HEK293 (cell line): ENCODE measurements around the gene SLC2A11.
A peak's percentile ranks its signal among the peaks of the same experiment; 100 is the strongest.
"Not testable (repeated sequence)": the region's sequence is repeated elsewhere in the genome, so short reads cannot be mapped to it uniquely, and the experiment has no call there.

ENCODE experiments used
- CTCF ChIA-PET: fragments of 350-600 bp; formaldehyde crosslinking; extraction: SDS; loops from one replicate; lab custom pipeline; 2021; ENCODE audit warnings: antibody characterized with exemption; lab: Yijun Ruan, JAX
- POLR2A ChIA-PET: fragments of 300-600 bp; formaldehyde crosslinking; extraction: SDS; loops from one replicate; lab custom pipeline; 2020; ENCODE audit warnings: antibody characterized with exemption, inconsistent platforms; lab: Yijun Ruan, JAX
- H3K27ac ChIP-seq: fragments of 200-500 bp; sonication (Bioruptor generic); 2 replicates; pipeline ENCODE4 v1.5.1; 2014; ENCODE audit warnings: low read depth, low read length, control low read depth, inconsistent platforms; ENCODE audit errors: extremely low read depth
- H3K36me3 ChIP-seq, 2 experiments: fragments of 200-500 bp in 1 of 2; sonication (Bioruptor generic) in 1 of 2; 1 replicate in 1 of 2; 2 replicates in 1 of 2; pipeline ENCODE4 v1.5.1; 2014 to 2017; ENCODE audit warnings: inconsistent platforms in 2 of 2, low read length in 2 of 2; ENCODE audit not compliant: control insufficient read depth in 2 of 2, insufficient read depth in 1 of 2
- H3K4me1 ChIP-seq: fragments of 200-500 bp; sonication (Bioruptor generic); 2 replicates; pipeline ENCODE4 v1.5.1; 2014; ENCODE audit warnings: mild to moderate bottlenecking, low read length, inconsistent platforms; ENCODE audit not compliant: control insufficient read depth, insufficient read depth
- H3K4me3 ChIP-seq: 2 replicates; pipeline ENCODE4 v1.5.1; 2011; ENCODE audit warnings: low read depth, mild to moderate bottlenecking, control low read depth, low read length, moderate library complexity
- H3K9me3 ChIP-seq: fragments of 200-500 bp; sonication (Bioruptor generic); 2 replicates; pipeline ENCODE4 v1.5.1; 2014; ENCODE audit warnings: low read depth, low read length, inconsistent platforms; ENCODE audit not compliant: control insufficient read depth, insufficient read depth
- CTCF ChIP-seq: fragments of 450-650 bp; formaldehyde crosslinking; IDR thresholded peaks from 2 replicates; pipeline ENCODE4 v1.5.1; 2016; ENCODE audit warnings: missing biosample characterization, missing genetic modification characterization
- EGR2 ChIP-seq: fragments of 450-650 bp; formaldehyde crosslinking; IDR thresholded peaks from 2 replicates; pipeline ENCODE4 v1.5.1; 2016; ENCODE audit warnings: low read depth, missing biosample characterization, missing genetic modification characterization
- HOXD13 ChIP-seq: sonication (generic); formaldehyde crosslinking; IDR thresholded peaks from 2 replicates; pipeline ENCODE4 v1.8.0; 2022; ENCODE audit warnings: missing genetic modification reagents, borderline replicate concordance
- SCRT1 ChIP-seq: fragments of 450-650 bp; formaldehyde crosslinking; IDR thresholded peaks from 2 replicates; pipeline ENCODE4 v1.5.1; 2016; ENCODE audit warnings: missing biosample characterization, missing genetic modification characterization, borderline replicate concordance
- SCRT2 ChIP-seq: fragments of 450-650 bp; formaldehyde crosslinking; IDR thresholded peaks from 2 replicates; pipeline ENCODE4 v1.5.1; 2016; ENCODE audit warnings: missing biosample characterization, missing genetic modification characterization
- WT1 ChIP-seq: fragments of 450-650 bp; formaldehyde crosslinking; IDR thresholded peaks from 2 replicates; pipeline ENCODE4 v1.5.1; 2016; ENCODE audit warnings: missing biosample characterization, missing genetic modification characterization
- ZBTB48 ChIP-seq: fragments of 450-650 bp; formaldehyde crosslinking; IDR thresholded peaks from 2 replicates; pipeline ENCODE4 v1.5.1; 2016; ENCODE audit warnings: missing biosample characterization, missing genetic modification characterization
- ZNF121 ChIP-seq: fragments of 450-650 bp; formaldehyde crosslinking; IDR thresholded peaks from 2 replicates; pipeline ENCODE4 v1.5.1; 2016; ENCODE audit warnings: missing biosample characterization, missing genetic modification characterization
- ZNF19 ChIP-seq: fragments of 450-650 bp; formaldehyde crosslinking; IDR thresholded peaks from 2 replicates; pipeline ENCODE4; 2016; ENCODE audit warnings: missing biosample characterization, missing genetic modification characterization, low read depth
- ZNF292 ChIP-seq: fragments of 450-650 bp; formaldehyde crosslinking; IDR thresholded peaks from 2 replicates; pipeline ENCODE4 v1.5.1; 2016; ENCODE audit warnings: low read depth, missing biosample characterization, missing genetic modification characterization, borderline replicate concordance
- ZNF350 ChIP-seq: fragments of 450-650 bp; formaldehyde crosslinking; IDR thresholded peaks from 2 replicates; pipeline ENCODE4 v1.5.0; 2017; ENCODE audit warnings: missing biosample characterization, mild to moderate bottlenecking, missing genetic modification characterization
- ZNF391 ChIP-seq: fragments of 450-650 bp; formaldehyde crosslinking; IDR thresholded peaks from 2 replicates; pipeline ENCODE4 v1.5.1; 2016; ENCODE audit warnings: low read depth, missing biosample characterization, missing genetic modification characterization, borderline replicate concordance
- ZNF433 ChIP-seq: fragments of 450-650 bp; formaldehyde crosslinking; IDR thresholded peaks from 2 replicates; pipeline ENCODE4 v1.5.1; 2016; ENCODE audit warnings: missing biosample characterization, missing genetic modification characterization, low read depth
- ZNF488 ChIP-seq: fragments of 450-650 bp; formaldehyde crosslinking; IDR thresholded peaks from 2 replicates; pipeline ENCODE4 v1.5.1; 2016; ENCODE audit warnings: missing biosample characterization, missing genetic modification characterization
- ZNF560 ChIP-seq: fragments of 450-650 bp; formaldehyde crosslinking; IDR thresholded peaks from 2 replicates; pipeline ENCODE4 v1.5.1; 2017; ENCODE audit warnings: missing biosample characterization, missing genetic modification characterization, borderline replicate concordance
- ZNF654 ChIP-seq: fragments of 450-650 bp; formaldehyde crosslinking; IDR thresholded peaks from 2 replicates; pipeline ENCODE4 v1.5.1; 2016; ENCODE audit warnings: low read depth, missing biosample characterization, missing genetic modification characterization
- ZNF658 ChIP-seq: fragments of 450-650 bp; formaldehyde crosslinking; IDR thresholded peaks from 2 replicates; pipeline ENCODE4; 2016; ENCODE audit warnings: missing biosample characterization, missing genetic modification characterization
- ZNF677 ChIP-seq: fragments of 450-650 bp; IDR thresholded peaks from 2 replicates; pipeline ENCODE4 v1.5.0; 2018; ENCODE audit warnings: missing biosample characterization, mild to moderate bottlenecking, missing genetic modification characterization, moderate library complexity
- ZNF76 ChIP-seq: fragments of 450-650 bp; formaldehyde crosslinking; IDR thresholded peaks from 2 replicates; pipeline ENCODE4; 2016; ENCODE audit warnings: low read depth, missing biosample characterization, missing genetic modification characterization, borderline replicate concordance
- TF ChIP-seq, protein P1 (sequence below): fragments of 450-650 bp; formaldehyde crosslinking; IDR thresholded peaks from 2 replicates; pipeline ENCODE4 v1.5.1; 2016; ENCODE audit warnings: missing biosample characterization, missing genetic modification characterization
- TF ChIP-seq, protein P2 (sequence below): fragments of 450-650 bp; formaldehyde crosslinking; IDR thresholded peaks from 2 replicates; pipeline ENCODE4 v1.5.1; 2016; ENCODE audit warnings: missing biosample characterization, missing genetic modification characterization

The SLC2A11 gene

GRCh38 chr22:23858484-23858815, 775 bp downstream of the SLC2A11 start (continued):
- TF ChIP-seq, protein P1, sequence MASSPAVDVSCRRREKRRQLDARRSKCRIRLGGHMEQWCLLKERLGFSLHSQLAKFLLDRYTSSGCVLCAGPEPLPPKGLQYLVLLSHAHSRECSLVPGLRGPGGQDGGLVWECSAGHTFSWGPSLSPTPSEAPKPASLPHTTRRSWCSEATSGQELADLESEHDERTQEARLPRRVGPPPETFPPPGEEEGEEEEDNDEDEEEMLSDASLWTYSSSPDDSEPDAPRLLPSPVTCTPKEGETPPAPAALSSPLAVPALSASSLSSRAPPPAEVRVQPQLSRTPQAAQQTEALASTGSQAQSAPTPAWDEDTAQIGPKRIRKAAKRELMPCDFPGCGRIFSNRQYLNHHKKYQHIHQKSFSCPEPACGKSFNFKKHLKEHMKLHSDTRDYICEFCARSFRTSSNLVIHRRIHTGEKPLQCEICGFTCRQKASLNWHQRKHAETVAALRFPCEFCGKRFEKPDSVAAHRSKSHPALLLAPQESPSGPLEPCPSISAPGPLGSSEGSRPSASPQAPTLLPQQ (tag by site-specific recombination), result no peak
- no peak for TF ChIP-seq ZNF433 (tag by site-specific recombination)

- TF ChIP-seq ZNF121 (tag by site-specific recombination), result 0 out of 2 replicates have a peak, but pooled peaks have one; percentile 12
- no peak for TF ChIP-seq ZNF677 (tag by site-specific recombination)
- no peak for TF ChIP-seq ZNF391 (tag by site-specific recombination)
- TF ChIP-seq WT1 (tag by site-specific recombination), result no peak
- TF ChIP-seq ZNF292, result no peak
- TF ChIP-seq EGR2 (tag by site-specific recombination), result no peak
- no peak for TF ChIP-seq ZNF560 (tag by site-specific recombination)
- Histone ChIP-seq H3K4me3 (no peak overlapping the region), H3K4me1 (peaks cover 7% of the 10 kb centered on the region; the same call in 1 of the 2 replicates), H3K27ac (no peak overlapping the region), H3K9me3 (no peaks in the 10 kb centered on the region), H3K36me3 (no peaks in the 10 kb centered on the region)
- ChIA-PET CTCF (interaction anchor here (0.6 to 2.4 kb wide), 7 partner anchors 8 to 271 kb away, joined by 3 to 25 read pairs (median 3); partner anchors contain the start of gene MIF), POLR2A (interaction anchor here (0.5 to 1.6 kb wide), 6 partner anchors 9 to 240 kb away, joined by 3 to 9 read pairs (median 5); partner anchors contain the start of gene MIF)
These were observed 1.5 kb downstream of the SLC2A11 start for GRCh38 chr22:23859201-23859600.

GRCh38 chr22:23860187-23860586, 2.5 kb downstream of the SLC2A11 start:
- H3K36me3 ChIP-seq, H3K4me1 ChIP-seq, H3K9me3 ChIP-seq, H3K27ac ChIP-seq, H3K4me3 ChIP-seq: not testable (repeated sequence)
- CTCF ChIA-PET, result interaction anchor here (0.6 to 1.2 kb wide), 3 partner anchors 14 to 254 kb away, joined by 3 to 4 read pairs (median 3); no protein-coding TSS in a partner anchor
- POLR2A ChIA-PET, result interaction anchor here (1.6 kb wide), 1 partner anchor 34 kb away, joined by 8 read pairs; the partner anchor contains the start of gene MIF

DNA sequence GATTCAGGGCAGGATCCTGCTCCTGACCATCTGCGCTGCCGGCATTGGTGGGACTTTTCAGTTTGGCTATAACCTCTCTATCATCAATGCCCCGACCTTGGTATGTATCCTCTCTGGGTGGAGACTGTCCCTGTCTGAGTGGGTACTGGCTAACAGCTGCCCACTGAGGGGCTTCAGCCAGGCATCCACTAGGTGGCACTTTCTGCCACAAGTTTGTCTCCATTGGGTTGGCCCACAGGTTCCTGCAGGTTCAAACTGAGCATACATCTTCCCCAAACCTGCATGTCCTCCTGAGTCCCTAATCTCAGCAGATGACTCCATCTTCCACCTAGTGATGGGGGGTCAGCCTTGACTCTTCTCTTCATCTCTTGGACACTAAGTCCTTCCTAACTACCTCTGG, 4.4 kb downstream of the SLC2A11 start:
- no peak for TF ChIP-seq ZNF658 (tag by site-specific recombination)
- TF ChIP-seq HOXD13 (CRISPR knock-in tag), result no peak
- TF ChIP-seq ZNF350, result no peak
- peak; percentile 68 for TF ChIP-seq CTCF (tag by site-specific recombination)
- TF ChIP-seq, protein P2, sequence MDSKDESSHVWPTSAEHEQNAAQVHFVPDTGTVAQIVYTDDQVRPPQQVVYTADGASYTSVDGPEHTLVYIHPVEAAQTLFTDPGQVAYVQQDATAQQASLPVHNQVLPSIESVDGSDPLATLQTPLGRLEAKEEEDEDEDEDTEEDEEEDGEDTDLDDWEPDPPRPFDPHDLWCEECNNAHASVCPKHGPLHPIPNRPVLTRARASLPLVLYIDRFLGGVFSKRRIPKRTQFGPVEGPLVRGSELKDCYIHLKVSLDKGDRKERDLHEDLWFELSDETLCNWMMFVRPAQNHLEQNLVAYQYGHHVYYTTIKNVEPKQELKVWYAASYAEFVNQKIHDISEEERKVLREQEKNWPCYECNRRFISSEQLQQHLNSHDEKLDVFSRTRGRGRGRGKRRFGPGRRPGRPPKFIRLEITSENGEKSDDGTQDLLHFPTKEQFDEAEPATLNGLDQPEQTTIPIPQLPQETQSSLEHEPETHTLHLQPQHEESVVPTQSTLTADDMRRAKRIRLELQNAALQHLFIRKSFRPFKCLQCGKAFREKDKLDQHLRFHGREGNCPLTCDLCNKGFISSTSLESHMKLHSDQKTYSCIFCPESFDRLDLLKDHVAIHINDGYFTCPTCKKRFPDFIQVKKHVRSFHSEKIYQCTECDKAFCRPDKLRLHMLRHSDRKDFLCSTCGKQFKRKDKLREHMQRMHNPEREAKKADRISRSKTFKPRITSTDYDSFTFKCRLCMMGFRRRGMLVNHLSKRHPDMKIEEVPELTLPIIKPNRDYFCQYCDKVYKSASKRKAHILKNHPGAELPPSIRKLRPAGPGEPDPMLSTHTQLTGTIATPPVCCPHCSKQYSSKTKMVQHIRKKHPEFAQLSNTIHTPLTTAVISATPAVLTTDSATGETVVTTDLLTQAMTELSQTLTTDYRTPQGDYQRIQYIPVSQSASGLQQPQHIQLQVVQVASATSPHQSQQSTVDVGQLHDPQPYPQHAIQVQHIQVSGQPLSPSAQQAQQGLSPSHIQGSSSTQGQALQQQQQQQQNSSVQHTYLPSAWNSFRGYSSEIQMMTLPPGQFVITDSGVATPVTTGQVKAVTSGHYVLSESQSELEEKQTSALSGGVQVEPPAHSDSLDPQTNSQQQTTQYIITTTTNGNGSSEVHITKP, result peak; percentile 64
- TF ChIP-seq ZBTB48 (tag by site-specific recombination), result 0 out of 2 replicates have a peak, but pooled peaks have one; percentile 22
- peak; percentile 93 for TF ChIP-seq ZNF654 (tag by site-specific recombination)
- TF ChIP-seq ZNF76, result no peak
- TF ChIP-seq SCRT2 (tag by site-specific recombination), result peak; percentile 78
- TF ChIP-seq ZNF19, result no peak
- no peak for TF ChIP-seq ZNF488 (tag by site-specific recombination)
- TF ChIP-seq SCRT1 (tag by site-specific recombination), result peak; percentile 70
- no peaks in the 10 kb centered on the region for H3K9me3 ChIP-seq
- no peak overlapping the region for H3K27ac ChIP-seq
- H3K4me1 ChIP-seq, result peaks cover 7% of the 10 kb centered on the region; the same call in 1 of the 2 replicates
- POLR2A ChIA-PET, result interaction anchor here (0.6 to 1.5 kb wide), 3 partner anchors 32 to 341 kb away, joined by 3 to 6 read pairs (median 4); partner anchors contain the start of gene MIF
- no peaks in the 10 kb centered on the region; a peak in 1 of 3 replicates for H3K36me3 ChIP-seq
- CTCF ChIA-PET, result interaction anchor here (0.5 to 4.0 kb wide), 15 partner anchors 10 to 1869 kb away, joined by 3 to 26 read pairs (median 4); partner anchors contain the start of gene MIF
- no peak overlapping the region for H3K4me3 ChIP-seq
